SK-N-SH treated with all-trans-retinoic acid at 6 μM for 48 hours (cell line): ENCODE measurements around the gene NAMPT.

ENCODE experiments used
- ARNTL ChIP-seq: fragments of 450-650 bp; formaldehyde crosslinking; IDR thresholded peaks from 2 replicates; pipeline ENCODE4 v1.5.0; 2020; ENCODE audit warnings: low read depth, mild to moderate bottlenecking, moderate library complexity, borderline replicate concordance
- CSDC2 ChIP-seq: fragments of 250-450 bp; sonication (Bioruptor Pico); IDR thresholded peaks from 2 replicates; pipeline ENCODE4 v1.5.0; 2020; ENCODE audit warnings: mild to moderate bottlenecking, moderate library complexity
- CSRNP3 ChIP-seq: fragments of 250-450 bp; sonication (Bioruptor Pico); IDR thresholded peaks from 2 replicates; pipeline ENCODE4 v1.5.1; 2021; ENCODE audit warnings: mild to moderate bottlenecking, moderate library complexity
- GLIS3 ChIP-seq: fragments of 250-450 bp; sonication (Bioruptor Pico); IDR thresholded peaks from 2 replicates; pipeline ENCODE4 v1.5.0; 2020; ENCODE audit warnings: mild to moderate bottlenecking, moderate library complexity
- ISL1 ChIP-seq: fragments of 250-450 bp; sonication (Bioruptor Pico); IDR thresholded peaks from 2 replicates; pipeline ENCODE4 v2.1.2; 2022; ENCODE audit warnings: mild to moderate bottlenecking, moderate library complexity
- SNAI2 ChIP-seq: fragments of 250-450 bp; sonication (Bioruptor Pico); IDR thresholded peaks from 2 replicates; pipeline ENCODE4 v1.5.0; 2020; ENCODE audit warnings: mild to moderate bottlenecking, moderate library complexity
- TOX ChIP-seq: fragments of 250-450 bp; sonication (Bioruptor Pico); IDR thresholded peaks from 2 replicates; pipeline ENCODE4 v1.8.0; 2021; ENCODE audit warnings: mild to moderate bottlenecking, moderate library complexity, borderline replicate concordance
- TSHZ2 ChIP-seq: fragments of 250-450 bp; sonication (Bioruptor Pico); IDR thresholded peaks from 2 replicates; pipeline ENCODE4 v1.5.0; 2020; ENCODE audit warnings: mild to moderate bottlenecking, moderate library complexity
- ZC3H10 ChIP-seq: fragments of 250-450 bp; sonication (Bioruptor Pico); IDR thresholded peaks from 2 replicates; pipeline ENCODE4 v1.5.1; 2021; ENCODE audit warnings: mild to moderate bottlenecking, moderate library complexity
- ZFP3 ChIP-seq: fragments of 250-450 bp; sonication (Bioruptor Pico); IDR thresholded peaks from 2 replicates; pipeline ENCODE4 v1.5.0; 2020; ENCODE audit warnings: mild to moderate bottlenecking, moderate library complexity
- ZFP30 ChIP-seq: fragments of 450-650 bp; formaldehyde crosslinking; IDR thresholded peaks from 2 replicates; pipeline ENCODE4 v1.5.0; 2022; ENCODE audit warnings: mild to moderate bottlenecking, moderate library complexity
- ZNF565 ChIP-seq: fragments of 450-650 bp; formaldehyde crosslinking; conservative IDR thresholded peaks from 2 replicates; pipeline ENCODE4 v1.5.0; 2020; ENCODE audit warnings: low read depth, mild to moderate bottlenecking, moderate library complexity

- no peak for TF ChIP-seq TSHZ2 (CRISPR knock-in tag)
- TF ChIP-seq CSRNP3 (CRISPR knock-in tag): no peak
- TF ChIP-seq ZNF565 (CRISPR knock-in tag): no peak
- TF ChIP-seq CSDC2 (CRISPR knock-in tag): no peak
- no peak for TF ChIP-seq ZC3H10 (CRISPR knock-in tag)
- no peak for TF ChIP-seq SNAI2 (CRISPR knock-in tag)
- TF ChIP-seq ZFP30: no peak
- no peak for TF ChIP-seq ARNTL (CRISPR knock-in tag)
- no peak for TF ChIP-seq GLIS3
- no peak for TF ChIP-seq ZFP3 (CRISPR knock-in tag)
- no peak for TF ChIP-seq ISL1 (CRISPR knock-in tag)
- no peak for TF ChIP-seq TOX (CRISPR knock-in tag)
Measured at GRCh38 chr7:106265133-106265532, 19.6 kb downstream of the NAMPT start.
